Loucy (cell line): Measurements from ENCODE around the gene QRSL1.
A peak's percentile ranks its signal among the peaks of the same experiment; 100 is the strongest.
"Not testable (repeated sequence)": the region's sequence is repeated elsewhere in the genome, so short reads cannot be mapped to it uniquely, and the experiment has no call there.

Experiments used
- H2AFZ ChIP-seq: fragments of 200-600 bp; sonication (generic); 2 replicates; pipeline ENCODE4 v1.6.0; 2016; ENCODE audit warnings: antibody characterized with exemption, mild to moderate bottlenecking, low read length, moderate library complexity
- H3F3A ChIP-seq: fragments of 200-600 bp; 2 replicates; pipeline ENCODE4 v1.6.0; 2016; ENCODE audit warnings: antibody characterized with exemption, low read depth, mild to moderate bottlenecking
- H3K27me3 ChIP-seq: fragments of 200-600 bp; sonication (generic); 2 replicates; pipeline ENCODE4 v1.6.1; 2014; ENCODE audit warnings: low read length, mild to moderate bottlenecking; ENCODE audit not compliant: insufficient read depth, poor library complexity, severe bottlenecking
- H3K36me3 ChIP-seq: fragments of 200-600 bp; sonication (generic); 2 replicates; pipeline ENCODE4 v1.6.1; 2016; ENCODE audit warnings: low read length; ENCODE audit not compliant: insufficient read depth
- H3K4me1 ChIP-seq: fragments of 200-600 bp; sonication (generic); 2 replicates; pipeline ENCODE4 v1.5.1; 2014; ENCODE audit warnings: low read length, mild to moderate bottlenecking; ENCODE audit not compliant: insufficient read depth, poor library complexity, severe bottlenecking
- H3K4me2 ChIP-seq: fragments of 200-600 bp; sonication (generic); 2 replicates; pipeline ENCODE4 v1.6.0; 2014; ENCODE audit warnings: antibody characterized with exemption, low read length, low read depth, mild to moderate bottlenecking; ENCODE audit not compliant: poor library complexity, severe bottlenecking
- H3K4me3 ChIP-seq: fragments of 200-600 bp; sonication (generic); 2 replicates; pipeline ENCODE4 v1.5.1; 2014; ENCODE audit warnings: low read length, mild to moderate bottlenecking, mixed read lengths; ENCODE audit not compliant: poor library complexity, severe bottlenecking
- H3K79me2 ChIP-seq: fragments of 200-600 bp; sonication (generic); 2 replicates; pipeline ENCODE4 v1.6.1; 2014; ENCODE audit warnings: low read length; ENCODE audit not compliant: insufficient read depth
- H3K9ac ChIP-seq: fragments of 200-600 bp; sonication (generic); 2 replicates; pipeline ENCODE4 v1.6.0; 2014; ENCODE audit warnings: mild to moderate bottlenecking, low read depth, low read length, moderate library complexity; ENCODE audit not compliant: poor library complexity, severe bottlenecking
- H3K9me2 ChIP-seq: fragments of 200-600 bp; sonication (generic); replicated peaks from 2 replicates; pipeline ENCODE4 v1.6.1; 2016; ENCODE audit warnings: low read depth, low read length, mixed read lengths
- H3K9me3 ChIP-seq: fragments of 200-600 bp; sonication (generic); 2 replicates; pipeline ENCODE4 v1.6.1; 2014; ENCODE audit warnings: mild to moderate bottlenecking, antibody characterized with exemption, low read length, low read depth; ENCODE audit not compliant: insufficient read depth
- H4K20me1 ChIP-seq: fragments of 200-600 bp; sonication (generic); 2 replicates; pipeline ENCODE4 v1.6.0; 2014; ENCODE audit warnings: antibody characterized with exemption, low read length, mild to moderate bottlenecking; ENCODE audit not compliant: insufficient read depth, poor library complexity, severe bottlenecking
- EZH2phosphoT487 ChIP-seq: fragments of 200-600 bp; IDR thresholded peaks from 2 replicates; pipeline ENCODE4 v1.6.1; 2018; ENCODE audit warnings: antibody characterized with exemption, mild to moderate bottlenecking, moderate library complexity, borderline replicate concordance
- TF ChIP-seq, protein P1 (sequence below): fragments of 200-600 bp; sonication (generic); conservative IDR thresholded peaks from 2 replicates; pipeline ENCODE4 v1.5.1; 2014; ENCODE audit warnings: mild to moderate bottlenecking, antibody characterized with exemption, low read length

QRSL1 gene

DNA sequence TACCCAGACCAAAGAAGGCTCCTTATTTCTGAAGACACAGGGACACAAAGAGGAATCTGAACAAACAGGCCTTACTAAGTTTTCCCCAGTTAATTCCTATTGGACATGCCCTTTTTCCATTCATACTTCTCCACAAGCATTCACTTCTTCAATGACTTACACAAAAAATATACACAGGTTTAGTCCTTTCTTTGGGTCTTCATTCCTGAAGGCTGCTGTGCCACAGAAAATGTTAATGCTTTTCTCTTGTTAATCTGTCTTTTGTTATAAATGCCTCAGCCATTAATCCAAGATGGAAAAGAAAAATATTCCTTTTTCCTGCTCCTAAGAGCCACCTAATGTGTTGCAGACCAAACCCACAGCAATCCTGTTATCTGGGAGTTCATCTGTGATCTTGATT is 71.2 kb downstream of the QRSL1 start:
- H3K9me2 ChIP-seq, result no peaks in the 10 kb centered on the region
- H3F3A ChIP-seq, result peaks cover 10% of the 10 kb centered on the region; the same call in 1 of the 2 replicates
- peaks cover 46% of the 10 kb centered on the region for H3K4me1 ChIP-seq
- H3K36me3 ChIP-seq, result no peaks in the 10 kb centered on the region
- H2AFZ ChIP-seq, result 0 out of 2 replicates have a peak overlapping the region, but pooled peaks have one; percentile 86
- no peaks in the 10 kb centered on the region for H4K20me1 ChIP-seq
- TF ChIP-seq, protein P1, sequence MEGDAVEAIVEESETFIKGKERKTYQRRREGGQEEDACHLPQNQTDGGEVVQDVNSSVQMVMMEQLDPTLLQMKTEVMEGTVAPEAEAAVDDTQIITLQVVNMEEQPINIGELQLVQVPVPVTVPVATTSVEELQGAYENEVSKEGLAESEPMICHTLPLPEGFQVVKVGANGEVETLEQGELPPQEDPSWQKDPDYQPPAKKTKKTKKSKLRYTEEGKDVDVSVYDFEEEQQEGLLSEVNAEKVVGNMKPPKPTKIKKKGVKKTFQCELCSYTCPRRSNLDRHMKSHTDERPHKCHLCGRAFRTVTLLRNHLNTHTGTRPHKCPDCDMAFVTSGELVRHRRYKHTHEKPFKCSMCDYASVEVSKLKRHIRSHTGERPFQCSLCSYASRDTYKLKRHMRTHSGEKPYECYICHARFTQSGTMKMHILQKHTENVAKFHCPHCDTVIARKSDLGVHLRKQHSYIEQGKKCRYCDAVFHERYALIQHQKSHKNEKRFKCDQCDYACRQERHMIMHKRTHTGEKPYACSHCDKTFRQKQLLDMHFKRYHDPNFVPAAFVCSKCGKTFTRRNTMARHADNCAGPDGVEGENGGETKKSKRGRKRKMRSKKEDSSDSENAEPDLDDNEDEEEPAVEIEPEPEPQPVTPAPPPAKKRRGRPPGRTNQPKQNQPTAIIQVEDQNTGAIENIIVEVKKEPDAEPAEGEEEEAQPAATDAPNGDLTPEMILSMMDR, result no peak
- TF ChIP-seq EZH2phosphoT487, result no peak
- no peak overlapping the region for H3K4me3 ChIP-seq
- H3K9ac ChIP-seq, result no peak overlapping the region
- H3K9me3 ChIP-seq, result 0 out of 2 replicates have a peak, but pooled peaks cover 7% of the 10 kb centered on the region
- no peak overlapping the region for H3K4me2 ChIP-seq
- no peaks in the 10 kb centered on the region for H3K79me2 ChIP-seq
- no peaks in the 10 kb centered on the region for H3K27me3 ChIP-seq

DNA sequence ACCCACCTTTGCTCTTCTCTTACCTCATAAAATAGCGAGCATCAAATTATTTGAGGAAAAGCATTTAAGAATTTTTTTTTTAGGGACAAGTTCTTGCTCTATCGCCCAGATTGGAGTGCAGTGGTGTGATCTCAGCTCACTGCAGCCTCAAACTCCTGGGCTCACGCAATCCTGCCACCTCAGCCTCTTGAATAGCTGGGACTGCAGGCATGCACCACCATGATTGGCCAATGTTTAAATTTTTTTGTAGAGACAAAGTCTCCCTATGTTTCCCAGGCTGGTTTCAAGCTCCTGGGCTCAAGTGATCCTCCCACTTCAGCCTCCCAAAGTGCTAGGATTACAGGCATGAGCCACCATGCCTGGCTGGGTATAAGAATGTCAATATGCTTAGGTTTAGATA is 71.8 kb downstream of the QRSL1 start:
- H3K9me2 ChIP-seq, H3K4me3 ChIP-seq, H3K27me3 ChIP-seq, H4K20me1 ChIP-seq, H3K9me3 ChIP-seq, H3K79me2 ChIP-seq, H3K36me3 ChIP-seq: not testable (repeated sequence)
- H3K4me2 ChIP-seq, result peak overlapping the region; percentile 75
- H3K9ac ChIP-seq, result peak overlapping the region; percentile 65
- 0 out of 2 replicates have a peak overlapping the region, but pooled peaks have one; percentile 86 for H2AFZ ChIP-seq
- H3F3A ChIP-seq, result peaks cover 10% of the 10 kb centered on the region; the same call in 1 of the 2 replicates
- peaks cover 46% of the 10 kb centered on the region for H3K4me1 ChIP-seq

- no peaks in the 10 kb centered on the region for H3K36me3 ChIP-seq
- TF ChIP-seq, protein P1, result no peak
- TF ChIP-seq EZH2phosphoT487, result no peak
- peaks cover 10% of the 10 kb centered on the region; the same call in 1 of the 2 replicates for H3F3A ChIP-seq
- 0 out of 2 replicates have a peak, but pooled peaks cover 7% of the 10 kb centered on the region for H3K9me3 ChIP-seq
- H3K4me2 ChIP-seq, result peak overlapping the region; percentile 75
- peak overlapping the region; percentile 86 for H2AFZ ChIP-seq
- peaks cover 45% of the 10 kb centered on the region for H3K4me1 ChIP-seq
- no peaks in the 10 kb centered on the region for H3K79me2 ChIP-seq
- peak overlapping the region; percentile 68 for H3K4me3 ChIP-seq
- peak overlapping the region; percentile 65 for H3K9ac ChIP-seq
- no peaks in the 10 kb centered on the region for H3K9me2 ChIP-seq
- H3K27me3 ChIP-seq, result no peaks in the 10 kb centered on the region
- H4K20me1 ChIP-seq, result no peaks in the 10 kb centered on the region
Observed at GRCh38 chr6:106702046-106702445, 72.7 kb downstream of the QRSL1 start.
